H1 (cell line): ENCODE results near the gene SMTN. TPM values are rescaled to one million over a fixed set of nuclear protein-coding genes. Genes with fewer than 3 reads are reported as not detected.

Source experiments
- CTBP2 ChIP-seq: IDR thresholded peaks from 2 replicates; pipeline ENCODE4 v1.7.0; 2011; ENCODE audit warnings: borderline replicate concordance, mild to moderate bottlenecking, moderate library complexity, mixed read lengths, low read length; ENCODE audit not compliant: insufficient read depth, insufficient read length
- HDAC2 ChIP-seq, 2 experiments: fragments of 300-600 bp in 1 of 2; sonication (generic) in 1 of 2; IDR thresholded peaks; 2 replicates each; pipeline ENCODE4 v1.6.1; 2011 to 2012; ENCODE audit warnings: low read depth in 2 of 2, low read length in 2 of 2, mild to moderate bottlenecking in 2 of 2, moderate library complexity in 2 of 2, borderline replicate concordance in 1 of 2, inconsistent platforms in 1 of 2
- KDM1A ChIP-seq: fragments of 200-600, 300-600 bp; sonication (generic); IDR thresholded peaks from 2 replicates; pipeline ENCODE4 v1.7.1; 2016; ENCODE audit warnings: mild to moderate bottlenecking, low read length, borderline replicate concordance
- RXRA ChIP-seq: IDR thresholded peaks from 2 replicates; pipeline ENCODE4 v1.6.1; 2011; ENCODE audit warnings: low read depth, mild to moderate bottlenecking, low read length, moderate library complexity; ENCODE audit not compliant: insufficient read depth
- polyA plus RNA-seq, 7 experiments: library from polyadenylated mRNA; depleted of rRNA in 3 of 7; stranded (reverse) in 5 of 7; unstranded in 2 of 7; fragments of >200 nt in 5 of 7; fragments of 200-250 nt in 2 of 7; gene quantifications; 1 replicate in 5 of 7; 2 replicates in 1 of 7; 4 replicates in 1 of 7; pipeline versions ENCODE4 v1.2.1 to v1.2.3, GENCODE V29; 2011 to 2013; ENCODE audit warnings: missing spikeins in 2 of 7, mixed read lengths in 2 of 7
- total RNA-seq: library from RNA; stranded (reverse); fragmentation: NEBNext Ultra II Directional; extraction: Animal tissue kit (Norgen Biotek cat#: 25700); gene quantifications from 2 replicates; pipeline ENCODE4 v1.2.1, GENCODE V29; 2021

SMTN gene
- total and polyA plus RNA-seq, 2 of the 8 experiments (the other 6 are each of a cell fraction or from before 2014, with no cell fraction given) = 12.3 to 20.8 TPM

GRCh38 chr22:31106001-31106571 lies 25.0 kb downstream of the SMTN start (continued):
- TF ChIP-seq CTBP2 (no peak), RXRA (no peak), HDAC2 (IDR thresholded peaks at IDR 0.05; ENCODE audit: borderline replicate concordance in 1 of 2, low read depth in 2 of 2, low read length in 2 of 2) (no peak), KDM1A (no peak)
